PC-3 (cell line): ENCODE measurements around the gene DLGAP1. TPM values are rescaled to one million over a fixed set of nuclear protein-coding genes. Genes with fewer than 3 reads are reported as not detected.

ENCODE experiments used
- ATAC-seq: fragments of 200-7000 bp; cut with Tn5 transposase; 2 replicates; pipeline ENCODE4 v1.9.1; 2020; ENCODE audit warnings: mild to moderate bottlenecking, moderate library complexity
- BruUV-seq: library from RNA; stranded (reverse); fragments of 400-500 nt; replicated peaks from 2 replicates; lab custom pipeline; 2021; lab: Mats Ljungman, UMichigan
- CTCF ChIA-PET: fragments of 300-600 bp; sonication (Branson Sonifier 250); formaldehyde crosslinking; loops from one replicate; lab custom pipeline; 2022; ENCODE audit warnings: antibody characterized with exemption; lab: Charles Lee
- POLR2A ChIA-PET: fragments of 300-600 bp; sonication (Branson Sonifier 250); formaldehyde crosslinking; loops from one replicate; lab custom pipeline; 2022; ENCODE audit warnings: antibody characterized with exemption; ENCODE audit not compliant: unreplicated experiment; lab: Charles Lee
- DNase-seq: peaks from one replicate; pipeline ENCODE4 v3.0.0-alpha.2; 2015
- H2AFZ ChIP-seq: fragments of 300-600 bp; sonication (generic); 2 replicates; pipeline ENCODE4 v1.6.0; 2016; ENCODE audit warnings: antibody characterized with exemption, low read length
- H3F3A ChIP-seq: fragments of 300-600 bp; sonication (generic); one replicate; pipeline ENCODE4 v1.6.0; 2017; ENCODE audit warnings: antibody characterized with exemption, low read length, control low read depth, mild to moderate bottlenecking; ENCODE audit not compliant: unreplicated experiment
- H3K27ac ChIP-seq: fragments of 300-600 bp; sonication (generic); 2 replicates; pipeline ENCODE4 v1.5.1; 2016; ENCODE audit warnings: mild to moderate bottlenecking, low read length
- H3K27me3 ChIP-seq: fragments of 300-600 bp; sonication (generic); 2 replicates; pipeline ENCODE4 v1.6.1; 2016; ENCODE audit warnings: low read length, mixed read lengths
- H3K36me3 ChIP-seq: fragments of 300-600 bp; sonication (generic); 2 replicates; pipeline ENCODE4 v1.6.1; 2016; ENCODE audit warnings: low read depth, mixed run types, low read length, mixed read lengths
- H3K4me1 ChIP-seq: fragments of 300-600 bp; sonication (generic); 2 replicates; pipeline ENCODE4 v1.5.1; 2016; ENCODE audit warnings: low read length; ENCODE audit not compliant: insufficient read depth
- H3K4me2 ChIP-seq: fragments of 300-600 bp; sonication (generic); 2 replicates; pipeline ENCODE4 v1.6.0; 2016; ENCODE audit warnings: low read length
- H3K4me3 ChIP-seq: fragments of 300-600 bp; sonication (generic); 2 replicates; pipeline ENCODE4 v1.5.1; 2016; ENCODE audit warnings: mild to moderate bottlenecking, low read length, mixed read lengths
- H3K79me2 ChIP-seq: fragments of 300-600 bp; sonication (generic); 2 replicates; pipeline ENCODE4 v1.6.1; 2017; ENCODE audit warnings: low read length, mixed read lengths
- H3K9ac ChIP-seq: fragments of 300-600 bp; sonication (generic); 2 replicates; pipeline ENCODE4 v1.6.0; 2016; ENCODE audit warnings: mild to moderate bottlenecking, low read length
- H3K9me2 ChIP-seq: fragments of 300-600 bp; sonication (generic); replicated peaks from 2 replicates; pipeline ENCODE4 v1.6.1; 2016; ENCODE audit warnings: mixed run types, low read length, mixed read lengths
- H3K9me3 ChIP-seq: fragments of 300-600 bp; sonication (generic); 2 replicates; pipeline ENCODE4 v1.6.1; 2016; ENCODE audit warnings: low read length, mixed read lengths
- H4K20me1 ChIP-seq: fragments of 300-600 bp; sonication (generic); 2 replicates; pipeline ENCODE4 v1.6.1; 2016; ENCODE audit warnings: low read length, mixed read lengths
- EZH2 ChIP-seq: fragments of 300-600 bp; sonication (generic); IDR thresholded peaks from one replicate; pipeline ENCODE4 v1.6.1; 2017; ENCODE audit warnings: antibody characterized with exemption, mild to moderate bottlenecking, low read length; ENCODE audit not compliant: unreplicated experiment
- EZH2phosphoT487 ChIP-seq: fragments of 300-600 bp; sonication (generic); IDR thresholded peaks from 2 replicates; pipeline ENCODE4 v1.6.1; 2018; ENCODE audit warnings: mild to moderate bottlenecking, antibody characterized with exemption, low read length, borderline replicate concordance
- intact Hi-C: fragments of 100-400 bp; cut with micrococcal nuclease; formaldehyde crosslinking; loops from 2 replicates; pipeline ENCODE4 v1.9.0; 2023
- total RNA-seq: library from RNA; depleted of rRNA; stranded (reverse); fragments of >200 nt; gene quantifications from 2 replicates; pipeline ENCODE4 v1.2.3, GENCODE V29; 2014
- TF ChIP-seq, protein P1 (sequence below): fragments of 300-600 bp; sonication (generic); conservative IDR thresholded peaks from 2 replicates; pipeline ENCODE4 v1.5.1; 2017; ENCODE audit warnings: antibody characterized with exemption, low read depth, mild to moderate bottlenecking, low read length

The DLGAP1 gene
- total RNA-seq, 1 experiment from 2014 or later, result not detected

DNA sequence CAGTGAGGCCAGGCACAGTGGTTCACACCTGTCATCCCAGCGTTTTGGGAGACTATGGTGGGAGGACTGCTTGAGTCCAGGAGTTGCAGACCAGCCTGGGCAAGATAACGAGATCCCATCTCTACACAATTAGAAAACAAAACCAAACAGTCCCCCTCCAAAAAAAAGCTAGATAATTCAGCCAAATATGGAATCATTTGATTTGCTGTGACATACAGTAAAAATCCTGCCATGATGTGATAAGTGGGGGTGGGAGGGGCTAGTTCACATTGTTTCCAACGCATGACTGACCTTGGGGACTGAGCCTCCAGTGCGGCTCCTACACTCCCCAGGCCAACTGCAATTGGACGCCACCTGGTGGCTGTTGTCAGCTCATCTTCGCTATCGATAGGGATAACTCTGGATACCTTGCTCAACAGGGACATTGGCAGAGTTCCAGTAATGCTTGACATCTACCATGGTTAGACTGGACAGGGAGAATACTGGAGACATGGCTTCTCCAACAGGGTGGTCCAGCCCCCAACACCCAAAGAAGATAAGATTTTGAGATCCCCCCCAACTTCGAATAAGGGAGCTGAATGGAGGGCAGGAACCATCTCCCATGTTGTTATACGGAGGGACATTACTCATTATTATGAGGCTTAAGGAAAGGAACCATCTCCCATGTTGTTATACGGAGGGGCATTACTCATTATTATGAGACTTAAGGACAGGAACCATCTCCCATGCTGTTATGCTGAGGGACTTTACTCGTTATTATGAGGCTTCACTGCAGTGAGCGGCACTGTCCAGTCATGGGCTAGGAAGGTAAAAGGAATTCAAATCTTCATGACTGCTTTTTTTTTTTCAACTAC, 869.2 kb downstream of the DLGAP1 start:
- Histone ChIP-seq H3K9ac (no peak overlapping the region), H3K27ac (no peak overlapping the region), H3K4me3 (no peak overlapping the region), H2AFZ (no peak overlapping the region), H3K79me2 (no peaks in the 10 kb centered on the region), H4K20me1 (no peaks in the 10 kb centered on the region), H3K4me1 (peaks cover 20% of the 10 kb centered on the region), H3K9me3 (no peaks in the 10 kb centered on the region), H3K36me3 (no peaks in the 10 kb centered on the region), H3K4me2 (no peak overlapping the region), H3F3A (no peaks in the 10 kb centered on the region), H3K27me3 (no peaks in the 10 kb centered on the region), H3K9me2 (no peaks in the 10 kb centered on the region)
- POLR2A ChIA-PET, result interaction anchor here (0.6 to 1.1 kb wide), 3 partner anchors 9 to 131 kb away, joined by 3 to 4 read pairs (median 3); no protein-coding TSS in a partner anchor
- DNase-seq (peak; percentile 93), ATAC-seq (peak; percentile 80)
- BruUV-seq, result no TSS peak
- CTCF ChIA-PET, result interaction anchor here (0.5 to 2.3 kb wide), 8 partner anchors 8 to 297 kb away, joined by 3 to 15 read pairs (median 6); no protein-coding TSS in a partner anchor
- TF ChIP-seq EZH2, result no peak
- TF ChIP-seq EZH2phosphoT487, result no peak
- TF ChIP-seq, protein P1, sequence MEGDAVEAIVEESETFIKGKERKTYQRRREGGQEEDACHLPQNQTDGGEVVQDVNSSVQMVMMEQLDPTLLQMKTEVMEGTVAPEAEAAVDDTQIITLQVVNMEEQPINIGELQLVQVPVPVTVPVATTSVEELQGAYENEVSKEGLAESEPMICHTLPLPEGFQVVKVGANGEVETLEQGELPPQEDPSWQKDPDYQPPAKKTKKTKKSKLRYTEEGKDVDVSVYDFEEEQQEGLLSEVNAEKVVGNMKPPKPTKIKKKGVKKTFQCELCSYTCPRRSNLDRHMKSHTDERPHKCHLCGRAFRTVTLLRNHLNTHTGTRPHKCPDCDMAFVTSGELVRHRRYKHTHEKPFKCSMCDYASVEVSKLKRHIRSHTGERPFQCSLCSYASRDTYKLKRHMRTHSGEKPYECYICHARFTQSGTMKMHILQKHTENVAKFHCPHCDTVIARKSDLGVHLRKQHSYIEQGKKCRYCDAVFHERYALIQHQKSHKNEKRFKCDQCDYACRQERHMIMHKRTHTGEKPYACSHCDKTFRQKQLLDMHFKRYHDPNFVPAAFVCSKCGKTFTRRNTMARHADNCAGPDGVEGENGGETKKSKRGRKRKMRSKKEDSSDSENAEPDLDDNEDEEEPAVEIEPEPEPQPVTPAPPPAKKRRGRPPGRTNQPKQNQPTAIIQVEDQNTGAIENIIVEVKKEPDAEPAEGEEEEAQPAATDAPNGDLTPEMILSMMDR, result peak; percentile 95
- intact Hi-C loops, result loop anchor here (1.0 kb wide), 1 partner anchor 130 kb away; no protein-coding TSS in a partner anchor

DNA sequence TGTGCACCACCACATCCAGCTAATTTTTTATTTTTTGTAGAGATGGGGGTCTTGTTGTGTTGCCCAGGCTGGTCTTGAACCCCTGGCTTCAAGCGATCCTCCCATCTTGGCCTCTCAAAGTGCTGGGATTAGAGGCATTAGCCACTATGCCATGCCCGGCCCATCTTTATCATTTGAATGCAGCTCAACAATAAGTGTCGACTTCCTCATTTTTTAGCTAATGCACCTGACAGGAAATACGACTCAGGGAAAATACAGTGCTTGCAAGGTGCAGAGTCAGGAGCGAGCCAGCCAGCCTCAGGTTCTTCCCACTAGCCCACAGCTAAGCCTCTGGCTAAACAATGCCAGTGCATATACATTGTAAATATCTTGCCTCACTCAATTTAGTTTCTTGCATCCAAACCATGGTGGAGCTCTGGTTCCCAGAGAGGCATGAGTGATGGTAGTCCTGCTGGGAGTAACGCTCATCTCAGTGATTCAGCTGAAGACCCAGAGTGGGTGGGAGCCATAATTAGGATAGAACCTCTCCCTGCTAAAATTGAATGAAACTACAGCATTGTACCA, 870.1 kb downstream of the DLGAP1 start:
- Histone ChIP-seq H3K27ac (no peak overlapping the region), H3K4me2 (no peak overlapping the region), H3K27me3 (no peaks in the 10 kb centered on the region), H3K79me2 (no peaks in the 10 kb centered on the region), H4K20me1 (no peaks in the 10 kb centered on the region), H3K4me3 (no peak overlapping the region), H3K9me2 (no peaks in the 10 kb centered on the region), H3K4me1 (peaks cover 21% of the 10 kb centered on the region), H3F3A (no peaks in the 10 kb centered on the region), H3K36me3 (no peaks in the 10 kb centered on the region), H2AFZ (no peak overlapping the region), H3K9ac (no peak overlapping the region), H3K9me3 (no peaks in the 10 kb centered on the region)
- no TSS peak for BruUV-seq
- ChIA-PET CTCF (interaction anchor here (0.8 to 2.3 kb wide), 5 partner anchors 9 to 131 kb away, joined by 3 to 15 read pairs (median 8); no protein-coding TSS in a partner anchor), POLR2A (interaction anchor here (0.5 to 1.1 kb wide), 3 partner anchors 20 to 131 kb away, joined by 3 to 5 read pairs (median 3); no protein-coding TSS in a partner anchor)
- TF ChIP-seq, protein P1, result no peak
- no peak for TF ChIP-seq EZH2
- TF ChIP-seq EZH2phosphoT487, result no peak
- DNase-seq (peak; percentile 15), ATAC-seq (no peak)
- intact Hi-C loops, result loop anchor here (1.0 kb wide), 1 partner anchor 129 kb away; no protein-coding TSS in a partner anchor
